HG03354 (cell line): ENCODE measurements around the gene TRIAP1.

Source experiments
- ATAC-seq: cut with Tn5 transposase; IDR thresholded peaks from one replicate; pipeline ENCODE4 v1.9.1; 2021; ENCODE audit warnings: mild to moderate bottlenecking; ENCODE audit not compliant: unreplicated experiment, poor library complexity, severe bottlenecking

TRIAP1 gene

GRCh38 chr12:120437735-120438494 is 8.3 kb downstream of the TRIAP1 start, which contains the start of gene COX6A1:
Gene COX6A1 (plus strand): TSS chr12:120438113. CDS start chr12:120438127, 14 bp downstream.
- peak; percentile 95 for ATAC-seq

GRCh38 chr12:120432772-120433525 is 13.2 kb downstream of the TRIAP1 start:
- no peak for ATAC-seq

GRCh38 chr12:120429368-120429767 is 16.8 kb downstream of the TRIAP1 start:
- no peak for ATAC-seq

GRCh38 chr12:120428597-120429229 is 17.5 kb downstream of the TRIAP1 start:
- no peak for ATAC-seq

- no peak for ATAC-seq
These were observed 20.4 kb downstream of the TRIAP1 start for GRCh38 chr12:120425797-120426196.

GRCh38 chr12:120422892-120423456 is 23.2 kb downstream of the TRIAP1 start:
- no peak for ATAC-seq

- ATAC-seq: no peak
These were observed 24.5 kb downstream of the TRIAP1 start for GRCh38 chr12:120421701-120422100.

- ATAC-seq: no peak
These were observed 28.1 kb downstream of the TRIAP1 start for GRCh38 chr12:120417917-120418580.

GRCh38 chr12:120416490-120417216 is 29.5 kb downstream of the TRIAP1 start:
- ATAC-seq: no peak

- ATAC-seq: no peak
These were observed 32.1 kb downstream of the TRIAP1 start for GRCh38 chr12:120413901-120414695.

- ATAC-seq: no peak
These were observed 33.8 kb downstream of the TRIAP1 start for GRCh38 chr12:120412421-120412820.

GRCh38 chr12:120408771-120409170 is 37.4 kb downstream of the TRIAP1 start:
- no peak for ATAC-seq

GRCh38 chr12:120406553-120406952 is 39.6 kb downstream of the TRIAP1 start:
- ATAC-seq: no peak

GRCh38 chr12:120406069-120406468 is 40.1 kb downstream of the TRIAP1 start:
- ATAC-seq: no peak

- ATAC-seq: no peak
These were observed 41.9 kb downstream of the TRIAP1 start for GRCh38 chr12:120404271-120404670.

- ATAC-seq: no peak
These were observed 42.3 kb downstream of the TRIAP1 start for GRCh38 chr12:120403869-120404268.

- ATAC-seq: no peak
These were observed 44.0 kb downstream of the TRIAP1 start for GRCh38 chr12:120402217-120402616.

GRCh38 chr12:120399531-120399930 is 46.7 kb downstream of the TRIAP1 start:
- no peak for ATAC-seq
